HG02870 (cell line): ENCODE data around the gene STT3A.

ENCODE experiments used
- ATAC-seq: cut with Tn5 transposase; IDR thresholded peaks from one replicate; pipeline ENCODE4 v1.9.1; 2021; ENCODE audit warnings: mild to moderate bottlenecking, moderate library complexity; ENCODE audit not compliant: unreplicated experiment

Gene STT3A

DNA sequence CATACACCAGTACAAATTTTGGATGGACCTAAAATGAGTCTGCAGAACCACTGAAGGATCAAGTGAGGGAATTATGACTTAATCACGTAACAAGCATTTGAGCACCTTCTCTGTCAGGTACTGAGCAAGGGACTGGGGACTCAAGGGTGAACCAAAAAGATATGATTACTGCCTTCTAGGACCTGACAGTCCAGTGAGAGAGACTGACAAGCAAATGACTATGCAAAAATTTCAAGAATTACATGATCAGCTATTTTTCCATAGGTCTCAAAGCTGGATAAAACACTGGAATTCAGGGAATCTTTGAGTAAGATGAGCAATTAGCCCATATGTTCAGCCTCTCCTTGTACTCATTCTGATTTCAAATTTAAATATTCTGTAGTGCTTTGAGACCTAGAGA lies 5.2 kb upstream of the STT3A start:
- ATAC-seq: no peak

DNA sequence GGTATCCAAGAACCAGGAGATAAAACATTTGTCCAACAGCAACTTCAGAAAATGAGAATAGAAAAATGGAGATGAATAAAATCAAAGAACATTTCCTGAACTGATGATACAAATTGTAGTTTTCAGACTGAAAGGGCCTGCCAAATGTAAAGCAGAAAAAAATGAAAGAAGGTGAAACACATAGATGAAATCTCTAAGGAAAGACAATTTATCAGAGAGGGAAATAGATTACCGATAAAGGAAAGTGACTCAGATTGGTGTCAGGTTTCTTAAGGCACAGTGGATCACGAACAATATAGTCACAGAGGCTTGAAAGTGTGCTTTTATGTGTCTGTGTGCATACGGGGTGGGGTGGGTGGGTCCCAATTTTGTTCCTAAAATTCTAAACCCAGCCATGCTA lies 4.1 kb upstream of the STT3A start:
- no peak for ATAC-seq

DNA sequence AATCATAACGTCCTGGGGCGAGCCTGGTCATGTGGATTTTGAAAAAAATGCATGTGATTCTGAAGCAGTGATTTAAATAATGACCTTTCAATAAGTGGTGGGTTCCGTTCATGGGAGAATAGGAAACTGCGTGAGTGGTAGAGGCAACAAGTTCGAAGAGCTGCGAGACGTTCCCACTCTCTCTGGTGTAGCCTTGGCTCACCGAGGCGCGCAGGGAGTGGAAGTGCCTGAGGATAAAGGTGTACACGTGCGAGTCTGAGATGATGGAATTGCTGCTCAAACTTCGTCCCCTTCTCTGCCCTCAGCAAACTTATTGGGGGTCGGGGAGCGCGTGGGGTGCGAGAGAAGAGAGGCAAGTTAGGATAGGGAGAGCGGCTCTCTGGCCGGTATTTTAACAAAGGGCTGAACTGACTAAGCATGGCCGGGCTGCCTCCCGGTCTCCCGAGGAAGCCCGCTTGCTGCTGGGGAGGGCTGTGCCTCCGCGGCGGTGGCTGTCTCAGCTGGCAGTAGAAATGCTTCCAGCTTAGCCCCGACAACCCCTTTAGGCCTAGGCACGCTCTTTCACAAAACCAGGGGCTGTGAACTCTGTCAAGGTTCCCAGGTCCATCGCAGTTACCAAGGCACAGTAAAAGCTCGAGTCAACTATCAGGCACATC lies 875 bp upstream of the STT3A start:
- ATAC-seq: peak; percentile 10

- ATAC-seq: no peak
These were observed 615 bp downstream of the STT3A start for GRCh38 chr11:125593114-125593820.

DNA sequence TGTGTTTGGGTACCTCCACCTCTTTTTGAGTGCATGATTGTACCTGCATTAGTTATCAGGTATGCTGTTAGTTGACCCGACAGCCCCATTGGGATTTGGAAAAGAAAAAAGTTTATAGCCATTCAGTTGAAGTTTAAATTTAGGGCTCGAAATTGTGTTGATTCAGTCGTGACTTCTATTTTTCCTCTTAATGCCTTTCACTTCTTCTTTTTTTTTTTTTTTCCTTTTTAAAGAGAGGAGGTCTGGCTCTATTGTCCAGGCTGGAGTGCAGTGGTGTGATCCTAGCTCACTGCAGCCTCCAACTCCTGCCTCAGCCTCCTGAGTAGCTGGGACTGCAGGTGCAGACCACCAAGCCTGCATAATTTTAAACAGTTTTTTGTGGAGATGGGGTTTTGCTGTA lies 2.3 kb downstream of the STT3A start:
- no peak for ATAC-seq

DNA sequence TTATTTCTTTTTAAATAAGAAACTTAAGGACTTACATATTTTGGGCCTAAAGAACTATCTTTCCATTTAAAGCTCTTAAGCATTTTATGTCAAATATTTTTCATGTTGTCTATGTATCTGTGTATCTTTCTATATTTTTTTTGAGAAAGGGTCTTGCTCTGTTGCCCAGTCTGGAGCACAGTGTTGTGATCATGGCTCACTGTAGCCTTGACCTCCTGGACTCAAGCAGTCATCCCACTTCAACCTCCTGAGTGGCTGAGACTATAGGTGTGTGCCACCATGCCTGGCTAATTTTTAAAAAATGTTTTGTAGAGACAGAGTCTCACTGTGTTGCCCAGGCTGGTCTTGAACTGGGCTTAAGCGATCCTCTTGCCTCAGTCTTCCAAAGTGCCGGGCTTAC lies 8.0 kb downstream of the STT3A start:
- no peak for ATAC-seq

DNA sequence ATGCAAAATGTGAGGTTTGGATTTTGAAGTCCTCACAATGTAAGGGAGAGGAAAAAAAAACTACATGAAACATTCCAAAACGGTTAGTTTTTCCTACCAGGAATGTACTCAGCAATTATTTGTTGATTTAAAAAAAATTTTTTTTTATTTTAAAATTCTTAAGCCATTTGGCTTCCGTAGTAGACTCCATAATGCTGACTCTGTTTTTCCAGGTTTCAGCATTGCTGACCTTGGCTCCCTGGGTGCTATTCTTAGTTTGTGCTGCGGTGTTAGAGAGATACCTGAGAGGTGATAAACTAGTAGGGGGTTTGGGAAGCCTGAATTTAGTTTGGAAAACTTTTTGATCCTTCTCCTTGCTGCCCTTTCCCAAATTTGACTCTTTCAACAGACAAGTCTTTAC lies 10.6 kb downstream of the STT3A start:
- no peak for ATAC-seq

DNA sequence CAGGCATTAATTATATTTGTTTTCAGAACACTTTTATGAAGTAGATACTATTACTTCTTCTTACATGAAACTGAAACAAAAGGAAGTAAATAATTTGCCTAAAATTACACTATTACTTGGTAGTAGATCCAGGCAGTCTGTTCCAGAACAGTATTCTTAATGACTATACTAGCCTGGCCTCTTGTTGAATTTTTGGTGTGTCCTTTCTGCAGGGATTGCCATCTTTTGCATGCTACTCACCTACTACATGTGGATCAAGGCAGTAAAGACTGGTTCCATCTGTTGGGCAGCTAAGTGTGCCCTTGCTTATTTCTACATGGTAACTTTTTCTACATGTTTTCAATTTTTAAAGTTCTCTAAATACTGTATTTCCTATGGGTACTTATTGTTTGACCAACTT lies 12.8 kb downstream of the STT3A start:
- no peak for ATAC-seq

GRCh38 chr11:125609545-125609944 lies 16.9 kb downstream of the STT3A start:
- no peak for ATAC-seq

GRCh38 chr11:125618383-125618782 lies 25.7 kb downstream of the STT3A start:
- no peak for ATAC-seq

DNA sequence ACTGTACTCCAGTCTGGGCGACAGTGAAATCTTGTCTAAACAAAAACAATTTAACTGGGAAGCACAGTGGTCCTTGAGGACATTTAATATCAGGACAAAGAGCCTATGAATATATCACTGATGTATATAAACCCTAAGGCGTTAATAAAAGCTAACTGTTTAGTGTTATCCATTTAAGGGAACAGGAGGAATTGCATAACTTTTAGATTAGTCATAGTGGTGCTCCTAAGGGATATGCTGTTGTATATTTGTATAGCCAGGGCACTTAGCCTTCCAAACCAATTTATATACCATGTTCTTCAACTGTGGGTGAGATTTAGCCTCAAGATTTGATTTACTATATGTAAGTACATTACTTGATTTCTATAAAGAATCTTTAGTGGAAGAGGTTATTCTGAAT lies 29.3 kb downstream of the STT3A start:
- ATAC-seq: no peak

DNA sequence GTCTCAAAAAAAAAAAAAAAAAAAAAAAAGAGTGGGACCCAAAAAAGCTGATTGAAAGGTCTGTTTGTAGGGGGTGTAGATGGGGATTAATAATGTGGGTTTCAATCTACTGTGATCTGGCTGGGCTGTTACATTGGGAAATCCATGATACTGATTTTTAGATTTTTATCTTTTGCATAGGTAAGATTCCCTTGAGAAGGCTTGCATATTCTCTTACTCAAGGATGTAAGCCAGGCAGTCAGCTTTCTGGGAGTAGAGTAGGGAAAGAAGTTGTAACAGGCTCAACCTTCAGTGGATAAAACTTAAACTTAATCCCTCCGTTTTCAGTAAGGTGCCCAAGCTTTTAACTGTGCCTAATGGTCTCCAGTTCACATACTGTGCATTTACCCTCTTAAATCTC lies 30.4 kb downstream of the STT3A start:
- no peak for ATAC-seq

- no peak for ATAC-seq
These were observed 32.1 kb downstream of the STT3A start, which contains the start of gene CHEK1 for GRCh38 chr11:125624756-125625213. TSS of gene CHEK1 (plus strand) at chr11:125625163. CDS start at chr11:125626769, 1,606 bp downstream.

GRCh38 chr11:125625225-125625629 lies 32.6 kb downstream of the STT3A start:
- ATAC-seq: no peak

- ATAC-seq: peak; percentile 79
These were observed 33.1 kb downstream of the STT3A start for GRCh38 chr11:125625630-125626287.

DNA sequence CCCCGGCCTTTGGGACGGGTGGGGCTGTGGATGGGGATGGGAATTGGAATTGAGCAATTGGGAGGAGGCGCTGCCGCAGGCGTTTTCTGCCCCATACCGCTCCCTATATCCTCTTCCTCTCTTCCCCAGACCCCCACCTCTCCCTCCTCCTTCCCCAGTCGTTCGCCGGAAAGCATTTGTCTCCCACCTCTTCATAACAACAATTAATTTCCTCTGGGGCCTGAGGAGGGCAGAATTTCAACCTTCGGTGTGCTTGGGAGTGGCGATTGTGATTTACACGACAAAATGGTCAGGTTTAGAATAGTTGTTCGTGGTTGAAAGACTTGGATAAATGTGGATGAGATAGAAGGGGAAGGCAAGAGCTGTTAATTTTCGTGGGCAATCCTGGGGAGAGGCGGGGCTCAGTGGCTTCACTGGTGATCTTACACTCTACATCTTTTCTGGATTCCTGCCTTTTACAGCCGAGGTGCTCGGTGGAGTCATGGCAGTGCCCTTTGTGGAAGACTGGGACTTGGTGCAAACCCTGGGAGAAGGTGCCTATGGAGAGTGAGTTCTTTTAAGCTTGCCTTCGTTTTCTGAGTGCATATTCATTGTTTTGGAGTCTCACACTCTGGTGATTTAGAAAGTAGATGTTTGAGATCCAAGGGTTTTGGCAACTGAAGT lies 33.8 kb downstream of the STT3A start:
- ATAC-seq: peak; percentile 20

DNA sequence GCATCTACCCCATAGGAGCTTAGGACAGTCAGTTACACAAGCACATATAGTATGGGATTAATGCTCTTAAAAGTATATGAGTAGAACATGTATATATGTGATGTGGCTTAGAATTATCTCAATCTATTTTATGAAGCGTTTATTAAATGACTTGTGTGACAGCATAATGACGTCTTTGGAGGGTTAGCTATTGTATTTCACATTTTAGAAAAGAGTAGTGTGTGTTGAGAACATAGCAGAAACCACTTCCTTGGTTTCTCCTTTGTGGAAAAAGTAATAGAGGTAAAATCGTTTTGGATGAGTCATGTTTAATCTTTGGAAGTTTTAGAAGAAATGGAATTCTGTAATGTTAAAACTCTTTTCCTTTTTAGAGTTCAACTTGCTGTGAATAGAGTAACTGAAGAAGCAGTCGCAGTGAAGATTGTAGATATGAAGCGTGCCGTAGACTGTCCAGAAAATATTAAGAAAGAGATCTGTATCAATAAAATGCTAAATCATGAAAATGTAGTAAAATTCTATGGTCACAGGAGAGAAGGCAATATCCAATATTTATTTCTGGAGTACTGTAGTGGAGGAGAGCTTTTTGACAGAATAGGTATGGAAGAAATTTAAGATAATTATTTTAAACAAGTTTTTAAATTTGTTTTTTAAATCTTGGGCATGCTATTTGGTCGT lies 34.7 kb downstream of the STT3A start:
- ATAC-seq: no peak

- no peak for ATAC-seq
These were observed 45.2 kb downstream of the STT3A start for GRCh38 chr11:125637840-125638239.

DNA sequence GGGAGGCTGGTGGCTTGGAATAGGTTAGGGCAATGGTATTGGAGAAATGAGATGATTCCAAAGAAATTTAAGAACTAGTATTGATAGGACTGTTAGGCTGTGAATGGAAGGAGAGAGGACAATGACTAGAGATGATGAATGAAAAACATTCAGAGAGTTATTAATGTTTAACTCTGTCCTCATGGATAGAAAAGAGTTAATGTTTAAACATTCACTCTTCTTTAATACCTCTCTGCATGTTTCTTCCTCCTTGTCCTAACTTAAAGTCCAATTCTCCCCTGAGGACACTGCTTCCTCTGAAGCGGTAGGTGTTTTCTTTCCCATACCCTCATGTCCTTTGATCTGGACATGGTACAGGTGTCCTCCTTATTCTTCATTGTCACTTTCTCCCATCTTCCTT lies 45.7 kb downstream of the STT3A start:
- no peak for ATAC-seq

- no peak for ATAC-seq
These were observed 53.2 kb downstream of the STT3A start for GRCh38 chr11:125645871-125646270.
